Keratinocyte (primary cell): Measurements from ENCODE around the gene PDIA3. TPM values are rescaled to one million over a fixed set of nuclear protein-coding genes. Genes with fewer than 3 reads are reported as not detected.

ENCODE experiments used
- DNase-seq: peaks from one replicate; pipeline ENCODE4 v3.0.0-alpha.2; 2011; ENCODE audit warnings: low read depth, missing footprints, low spot score
- FAIRE-seq: peaks from 2 replicates; lab custom pipeline; 2011; peaks lifted over from hg19 to GRCh38; lab: Jason Lieb, UNC
- H2AFZ ChIP-seq: 2 replicates; pipeline ENCODE4 v1.6.0; 2012; ENCODE audit warnings: low read length, control low read depth, inconsistent platforms; ENCODE audit not compliant: control insufficient read depth
- H3K27ac ChIP-seq: 2 replicates; pipeline ENCODE4 v1.5.1; 2011; ENCODE audit warnings: low read length; ENCODE audit not compliant: control insufficient read depth, insufficient read depth
- H3K27me3 ChIP-seq: 3 replicates; pipeline ENCODE4 v1.6.0; 2011; ENCODE audit warnings: low read length; ENCODE audit not compliant: control insufficient read depth, insufficient read depth; ENCODE audit errors: extremely low read depth
- H3K36me3 ChIP-seq, 2 experiments: 2 replicates in 1 of 2; 3 replicates in 1 of 2; pipeline ENCODE4 v1.5.1; 2011; ENCODE audit warnings: low read length in 2 of 2, mild to moderate bottlenecking in 1 of 2; ENCODE audit not compliant: control insufficient read depth in 2 of 2, insufficient read depth in 2 of 2; ENCODE audit errors: extremely low read depth in 1 of 2
- H3K4me1 ChIP-seq: 3 replicates; pipeline ENCODE4 v1.5.1; 2011; ENCODE audit warnings: low read length; ENCODE audit not compliant: control insufficient read depth, insufficient read depth; ENCODE audit errors: extremely low read depth
- H3K4me2 ChIP-seq: 3 replicates; pipeline ENCODE4 v1.6.0; 2011; ENCODE audit warnings: low read depth, low read length; ENCODE audit not compliant: control insufficient read depth, insufficient read depth; ENCODE audit errors: extremely low read depth
- H3K4me3 ChIP-seq, 3 experiments: fragments of 200-600 bp in 1 of 3; sonication (generic) in 1 of 3; 2 replicates in 2 of 3; 3 replicates in 1 of 3; pipeline ENCODE4 v1.5.1; 2011 to 2016; ENCODE audit warnings: low read length in 3 of 3, mild to moderate bottlenecking in 3 of 3, control low read depth in 2 of 3, inconsistent platforms in 1 of 3, low read depth in 1 of 3, mixed read lengths in 1 of 3, mixed run types in 1 of 3, moderate library complexity in 1 of 3; ENCODE audit not compliant: control insufficient read depth in 2 of 3, insufficient read depth in 2 of 3; ENCODE audit errors: extremely low read depth in 1 of 3
- H3K79me2 ChIP-seq: 2 replicates; pipeline ENCODE4 v1.6.0; 2012; ENCODE audit warnings: low read length; ENCODE audit not compliant: control insufficient read depth, insufficient read depth
- H3K9ac ChIP-seq: 3 replicates; pipeline ENCODE4 v1.6.0; 2011; ENCODE audit warnings: low read length; ENCODE audit not compliant: control insufficient read depth, insufficient read depth; ENCODE audit errors: extremely low read depth
- H3K9me1 ChIP-seq: 3 replicates; pipeline ENCODE4 v1.6.0; 2011; ENCODE audit warnings: low read length; ENCODE audit not compliant: control insufficient read depth, insufficient read depth; ENCODE audit errors: extremely low read depth
- H3K9me3 ChIP-seq: 2 replicates; pipeline ENCODE4 v1.5.1; 2012; ENCODE audit warnings: low read depth, low read length; ENCODE audit not compliant: control insufficient read depth
- H4K20me1 ChIP-seq: 3 replicates; pipeline ENCODE4 v1.6.0; 2011; ENCODE audit warnings: low read length; ENCODE audit not compliant: control insufficient read depth, insufficient read depth; ENCODE audit errors: extremely low read depth
- EZH2 ChIP-seq: IDR thresholded peaks from one replicate; pipeline ENCODE4 v1.6.1; 2012; ENCODE audit warnings: inconsistent platforms, mild to moderate bottlenecking, low read length, moderate library complexity
- dilution Hi-C: fragments of 300-500 bp; cut with MboI; formaldehyde crosslinking; loops from one replicate; pipeline ENCODE4 v1.7.0; 2020; ENCODE audit warnings: low sequenced_read_pairs; ENCODE audit not compliant: extremely low pct_ligation_motif_present
- polyA plus RNA-seq, 5 experiments: library from polyadenylated mRNA; depleted of rRNA in 3 of 5; stranded (reverse) in 3 of 5; stranded (forward) in 1 of 5; unstranded in 1 of 5; fragments of >200 nt; gene quantifications; 1 replicate in 1 of 5; 2 replicates in 3 of 5; 3 replicates in 1 of 5; pipeline versions ENCODE4 v1.2.1 to v1.2.3, GENCODE V29; 2011 to 2012; ENCODE audit warnings: missing spikeins in 2 of 5, low read depth in 1 of 5, low replicate concordance in 1 of 5
- small RNA-seq, 3 experiments: library from RNA; depleted of rRNA; stranded (forward); fragments of <200 nt; gene quantifications; one replicate each; pipeline ENCODE3, GENCODE V24; 2012; ENCODE audit warnings: low read depth in 3 of 3, low replicate concordance in 1 of 3; ENCODE audit not compliant: insufficient read length in 3 of 3
- TF ChIP-seq, protein P1 (sequence below), 3 experiments: IDR thresholded peaks in 1 of 3; conservative IDR thresholded peaks in 1 of 3; optimal IDR thresholded peaks in 1 of 3; 2 replicates in 2 of 3; 3 replicates in 1 of 3; pipeline versions ENCODE3 to v1.5.1; 2011; ENCODE audit warnings: low read length in 3 of 3, mild to moderate bottlenecking in 3 of 3, moderate library complexity in 2 of 3, control low read depth in 1 of 3, inconsistent platforms in 1 of 3; ENCODE audit not compliant: insufficient read depth in 2 of 3; ENCODE audit errors: extremely low read depth in 1 of 3

Gene PDIA3
- polyA plus RNA-seq, 1 donor (not counting 4 experiments of a cell fraction or from before 2014, with no cell fraction given): 338 TPM

DNA sequence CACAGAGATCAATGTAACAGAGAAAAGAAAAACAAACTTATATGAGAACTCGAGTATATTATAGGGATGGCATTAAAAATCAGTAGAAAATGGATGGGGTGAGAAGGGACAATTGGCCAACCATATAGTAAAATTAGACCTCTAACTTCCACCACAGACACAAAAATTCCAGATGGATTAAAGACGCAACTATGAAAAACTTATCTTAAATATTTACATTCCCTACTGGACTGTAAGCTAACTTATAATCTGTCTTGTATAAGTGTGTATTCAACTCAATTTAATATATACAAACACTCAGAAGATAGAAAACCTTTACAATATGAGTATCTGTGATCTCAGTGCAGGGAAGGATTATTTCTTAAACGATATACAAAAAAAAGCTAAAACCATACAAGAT lies 75.3 kb downstream of the PDIA3 start:
- DNase-seq (no peak), FAIRE-seq (no peak)
- no peak overlapping the region for H3K27ac ChIP-seq
- no peak overlapping the region for H3K9ac ChIP-seq
- H2AFZ ChIP-seq: no peak overlapping the region
- no peaks in the 10 kb centered on the region for H3K9me1 ChIP-seq
- no peak overlapping the region for H3K4me2 ChIP-seq
- H3K36me3 ChIP-seq: peaks cover 0 to 11% of the 10 kb centered on the region in 2 experiments
- H3K27me3 ChIP-seq: no peaks in the 10 kb centered on the region
- H3K4me1 ChIP-seq: peaks cover 11% of the 10 kb centered on the region
- H3K79me2 ChIP-seq: peaks cover 62% of the 10 kb centered on the region
- TF ChIP-seq EZH2: no peak
- TF ChIP-seq, protein P1, sequence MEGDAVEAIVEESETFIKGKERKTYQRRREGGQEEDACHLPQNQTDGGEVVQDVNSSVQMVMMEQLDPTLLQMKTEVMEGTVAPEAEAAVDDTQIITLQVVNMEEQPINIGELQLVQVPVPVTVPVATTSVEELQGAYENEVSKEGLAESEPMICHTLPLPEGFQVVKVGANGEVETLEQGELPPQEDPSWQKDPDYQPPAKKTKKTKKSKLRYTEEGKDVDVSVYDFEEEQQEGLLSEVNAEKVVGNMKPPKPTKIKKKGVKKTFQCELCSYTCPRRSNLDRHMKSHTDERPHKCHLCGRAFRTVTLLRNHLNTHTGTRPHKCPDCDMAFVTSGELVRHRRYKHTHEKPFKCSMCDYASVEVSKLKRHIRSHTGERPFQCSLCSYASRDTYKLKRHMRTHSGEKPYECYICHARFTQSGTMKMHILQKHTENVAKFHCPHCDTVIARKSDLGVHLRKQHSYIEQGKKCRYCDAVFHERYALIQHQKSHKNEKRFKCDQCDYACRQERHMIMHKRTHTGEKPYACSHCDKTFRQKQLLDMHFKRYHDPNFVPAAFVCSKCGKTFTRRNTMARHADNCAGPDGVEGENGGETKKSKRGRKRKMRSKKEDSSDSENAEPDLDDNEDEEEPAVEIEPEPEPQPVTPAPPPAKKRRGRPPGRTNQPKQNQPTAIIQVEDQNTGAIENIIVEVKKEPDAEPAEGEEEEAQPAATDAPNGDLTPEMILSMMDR (optimal IDR thresholded peaks at IDR 0.05 in 1 of 3, IDR thresholded peaks at IDR 0.05 in 1 of 3, conservative IDR thresholded peaks at IDR 0.05 in 1 of 3; ENCODE audit: extremely low read depth in 1 of 3, insufficient read depth in 2 of 3, low read length in 3 of 3): no peak
- no peaks in the 10 kb centered on the region for H3K9me3 ChIP-seq
- no peaks in the 10 kb centered on the region for H4K20me1 ChIP-seq
- no peak overlapping the region for H3K4me3 ChIP-seq
- dilution Hi-C loops: no loop called here

Small RNA genes within 50 kb of the gene (small RNA-seq; reads per million reads assigned to genes)
- gene MIR1282 (0 reads per million in 3 experiments), gene RNU6-353P (0 reads per million in 3 experiments), gene RNU6-354P (0 reads per million in 3 experiments)

Other genes with a start within 250 kb of the PDIA3 start
- gene MAP1A, start 228.8 kb upstream of the PDIA3 start, polyA plus RNA-seq: 0.13 to 0.18 TPM (median 0.14 TPM) in 3 replicates
- gene PPIP5K1, start 156.2 kb upstream of the PDIA3 start, polyA plus RNA-seq: 52.9 to 67.5 TPM (median 56.4 TPM) in 3 replicates
- 59.4 to 64.8 TPM (median 63.9 TPM) in 3 replicates for gene CKMT1B, start 152.4 kb upstream of the PDIA3 start, polyA plus RNA-seq
- gene STRC, start 127.6 kb upstream of the PDIA3 start, polyA plus RNA-seq: 0.12 to 0.31 TPM (median 0.12 TPM) in 3 replicates
- gene CATSPER2, start 97.6 kb upstream of the PDIA3 start, polyA plus RNA-seq: 1.7 to 4.2 TPM (median 3.5 TPM) in 3 replicates
- 47.4 to 70.1 TPM (median 60.0 TPM) in 3 replicates for gene CKMT1A, start 52.6 kb upstream of the PDIA3 start, polyA plus RNA-seq
- gene ELL3, start 30.5 kb downstream of the PDIA3 start, polyA plus RNA-seq: 10.6 to 52.2 TPM (median 17.9 TPM) in 3 replicates
- gene SERF2, start 45.9 kb downstream of the PDIA3 start, polyA plus RNA-seq: 534 to 968 TPM (median 719 TPM) in 3 replicates
- gene SERINC4, start 53.8 kb downstream of the PDIA3 start, polyA plus RNA-seq: 0.05 to 0.14 TPM in 2 of 3 replicates, not detected in the other
- gene HYPK, start 54.2 kb downstream of the PDIA3 start, polyA plus RNA-seq: 8.8 to 27.5 TPM (median 11.7 TPM) in 3 replicates
- gene MFAP1, start 78.3 kb downstream of the PDIA3 start, polyA plus RNA-seq: 20.0 to 33.1 TPM (median 25.6 TPM) in 3 replicates
- 0.66 to 5.0 TPM (median 4.7 TPM) in 3 replicates for gene WDR76, start 80.6 kb downstream of the PDIA3 start, polyA plus RNA-seq